Pulmonary artery endothelial cell (primary cell): ENCODE data around the gene CORIN. TPM values are rescaled to one million over a fixed set of nuclear protein-coding genes. Genes with fewer than 3 reads are reported as not detected.
"Not testable (repeated sequence)": the region's sequence is repeated elsewhere in the genome, so short reads cannot be mapped to it uniquely, and the experiment has no call there.

Experiments
- DNase-seq: peaks from one replicate; pipeline ENCODE4 v3.0.0-alpha.2; 2011; ENCODE audit warnings: low read depth, low spot score
- total RNA-seq: library from RNA; depleted of rRNA; stranded (reverse); fragments of >200 nt; gene quantifications from 2 replicates; pipeline ENCODE4 v1.2.3, GENCODE V29; 2014

Gene CORIN
- total RNA-seq, 1 donor from 2014 or later, result 0.07 TPM

GRCh38 chr4:47729131-47729680 lies 108.7 kb downstream of the CORIN start:
- no peak for DNase-seq

GRCh38 chr4:47721892-47722575 lies 115.8 kb downstream of the CORIN start:
- DNase-seq, result no peak

DNA sequence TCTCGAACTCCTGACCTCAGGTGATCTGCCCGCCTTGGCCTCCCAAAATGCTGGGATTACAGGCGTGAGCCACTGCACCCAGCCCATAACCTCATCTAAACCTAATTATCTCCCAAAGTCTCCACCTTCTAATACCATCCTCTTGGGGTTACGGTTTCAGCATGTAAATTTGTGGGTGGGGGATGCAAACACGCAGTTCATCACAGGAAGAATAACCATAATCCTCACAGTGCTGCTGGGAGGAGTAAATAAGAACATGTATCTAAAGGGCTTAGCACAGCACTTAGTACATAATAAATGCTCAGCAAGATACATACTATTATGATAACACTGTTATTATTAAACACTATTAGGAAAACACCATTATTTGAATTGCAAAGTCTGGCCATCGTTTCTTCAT lies 116.4 kb downstream of the CORIN start:
- DNase-seq, result no peak

DNA sequence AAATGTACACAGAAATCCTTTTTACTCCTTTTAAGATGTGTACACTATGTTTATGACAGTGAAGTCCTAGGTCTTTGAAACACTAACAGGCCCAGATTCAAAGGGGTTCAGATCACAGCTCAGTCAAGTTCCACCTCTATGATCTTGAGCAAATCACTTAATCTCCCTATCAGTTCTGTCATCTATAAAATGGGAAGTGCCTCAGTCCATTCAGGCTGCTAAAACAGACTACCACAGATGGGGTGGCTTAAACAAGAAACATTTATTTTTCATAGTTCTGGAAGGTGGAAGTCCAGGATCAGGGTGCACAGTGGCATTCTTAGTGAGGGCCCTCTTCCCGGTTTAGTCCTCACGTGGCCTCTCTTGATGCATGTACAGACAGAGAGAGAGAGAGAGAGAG lies 117.1 kb downstream of the CORIN start:
- no peak for DNase-seq

DNA sequence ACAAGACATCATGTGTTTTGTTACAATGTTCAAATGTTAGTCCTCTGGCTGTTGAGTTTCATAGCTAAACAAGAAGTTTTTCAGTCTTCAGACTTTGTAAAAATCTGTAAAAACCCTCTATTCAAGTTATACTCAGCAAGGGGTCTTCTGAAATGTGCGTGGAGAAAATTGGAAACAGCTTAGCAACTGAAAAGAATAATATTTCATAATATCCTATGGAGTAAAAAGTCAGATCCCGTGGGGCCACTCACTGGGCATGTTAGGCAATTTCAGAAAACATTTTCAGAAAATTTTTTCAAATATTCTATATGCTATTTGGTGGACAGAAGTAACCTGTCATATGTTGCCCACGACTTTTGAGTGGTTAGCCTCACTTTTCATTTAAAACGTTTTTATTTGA lies 118.3 kb downstream of the CORIN start:
- no peak for DNase-seq

- DNase-seq, result no peak
Measured at GRCh38 chr4:47718696-47719095, 119.2 kb downstream of the CORIN start.

DNA sequence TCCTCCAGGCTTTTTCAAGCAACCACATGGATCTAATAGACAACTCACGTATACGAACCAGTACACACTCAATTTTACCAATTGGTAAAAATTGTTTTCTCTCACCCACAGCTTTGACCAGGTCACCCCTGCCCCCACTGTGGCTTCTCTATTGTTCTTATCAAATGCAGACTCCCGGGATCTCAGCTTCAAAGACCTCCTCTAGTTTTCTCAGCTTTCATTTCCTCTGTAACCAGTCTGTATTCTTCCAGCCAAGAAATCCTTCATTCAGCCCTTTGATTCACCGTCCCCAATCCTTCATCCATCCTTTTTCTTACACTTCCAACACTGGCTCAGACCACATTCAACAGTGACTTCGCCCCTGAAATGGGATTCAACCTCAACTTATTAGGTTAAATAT lies 120.7 kb downstream of the CORIN start:
- DNase-seq, result no peak

- DNase-seq, result no peak
Measured at GRCh38 chr4:47715716-47716416, 122.0 kb downstream of the CORIN start.

- no peak for DNase-seq
Measured at GRCh38 chr4:47714269-47714668, 123.6 kb downstream of the CORIN start.

- DNase-seq, result no peak
Measured at GRCh38 chr4:47713129-47713834, 124.6 kb downstream of the CORIN start.

DNA sequence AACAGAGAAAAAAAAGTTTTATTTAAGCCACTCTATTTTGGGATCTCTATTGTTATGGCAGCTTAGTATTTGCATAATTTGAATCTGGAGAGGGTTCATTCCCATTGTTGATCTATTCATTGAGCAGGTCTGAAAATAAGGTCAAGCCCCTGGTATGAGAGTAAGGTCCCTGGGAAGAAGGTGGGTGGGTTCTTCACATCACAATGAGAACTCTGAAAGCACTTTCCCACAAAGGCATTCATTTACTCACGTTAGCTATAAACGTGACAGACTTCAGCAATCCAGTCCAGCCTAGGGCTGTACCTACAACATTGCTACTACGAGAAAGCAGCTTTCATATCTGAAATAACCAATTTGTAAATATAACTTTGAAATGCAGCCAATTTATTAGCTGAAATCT lies 126.2 kb downstream of the CORIN start:
- no peak for DNase-seq

- DNase-seq, result no peak
Measured at GRCh38 chr4:47711183-47711582, 126.7 kb downstream of the CORIN start.

GRCh38 chr4:47706352-47706751 lies 131.5 kb downstream of the CORIN start:
- not testable (repeated sequence) for DNase-seq

DNA sequence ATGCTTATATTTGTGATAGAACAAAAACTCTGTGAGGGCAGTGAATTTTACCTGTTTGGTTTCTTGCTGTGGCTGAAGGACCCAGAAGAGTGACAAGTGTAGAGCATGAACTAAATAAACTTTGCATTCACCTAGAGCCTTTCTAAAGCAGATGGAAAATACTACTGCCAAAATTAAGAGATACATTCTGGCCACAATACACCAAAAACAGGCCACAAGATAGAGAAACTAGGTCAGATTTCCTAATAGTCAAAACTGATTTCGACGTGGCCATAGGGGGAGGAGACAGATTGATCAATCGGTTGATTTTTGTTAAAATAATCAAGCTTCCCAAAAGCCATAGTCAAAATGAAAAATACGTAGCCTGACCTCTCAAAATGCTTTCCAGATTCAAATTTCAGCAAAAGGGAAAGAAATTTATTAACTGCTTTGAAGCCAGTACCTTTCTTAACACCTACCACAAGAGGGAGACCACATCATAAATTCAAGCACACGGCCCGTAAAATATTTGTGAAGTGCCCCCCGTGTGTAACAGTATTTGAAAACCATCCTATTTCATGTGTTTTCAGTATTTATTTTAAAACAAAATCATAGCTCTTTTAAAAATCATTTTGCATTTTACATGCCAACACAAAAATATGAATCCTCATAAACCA lies 132.4 kb downstream of the CORIN start:
- no peak for DNase-seq

DNA sequence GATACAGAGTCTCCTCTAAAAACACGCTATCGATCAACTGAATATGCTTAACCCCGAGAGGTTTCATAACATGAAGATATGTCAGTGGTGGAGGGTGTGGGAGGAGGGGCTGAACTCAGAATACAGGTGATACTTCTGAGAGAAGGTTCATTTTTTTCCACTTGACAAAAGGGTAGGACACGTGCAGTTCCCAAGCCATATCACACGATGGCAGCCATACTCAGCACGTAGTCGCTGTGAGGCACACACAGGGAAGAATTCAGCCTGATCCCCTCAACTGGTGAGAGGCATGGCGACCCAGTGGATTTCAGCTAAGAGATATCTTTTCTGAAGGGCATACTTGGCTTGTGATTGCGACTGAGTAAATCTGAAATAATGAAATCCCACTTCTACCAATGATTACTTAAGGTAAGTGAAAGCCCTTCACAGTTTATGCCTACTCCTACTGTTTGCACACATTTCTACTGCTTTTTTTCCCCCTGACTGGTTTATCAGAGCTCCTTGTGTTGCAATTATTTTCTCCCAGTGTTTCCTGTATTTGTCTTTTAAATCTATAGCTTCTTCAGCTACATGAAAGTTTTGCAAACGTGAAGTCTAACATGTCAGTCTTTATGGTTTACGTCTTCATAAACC lies 133.1 kb downstream of the CORIN start:
- DNase-seq, result no peak

DNA sequence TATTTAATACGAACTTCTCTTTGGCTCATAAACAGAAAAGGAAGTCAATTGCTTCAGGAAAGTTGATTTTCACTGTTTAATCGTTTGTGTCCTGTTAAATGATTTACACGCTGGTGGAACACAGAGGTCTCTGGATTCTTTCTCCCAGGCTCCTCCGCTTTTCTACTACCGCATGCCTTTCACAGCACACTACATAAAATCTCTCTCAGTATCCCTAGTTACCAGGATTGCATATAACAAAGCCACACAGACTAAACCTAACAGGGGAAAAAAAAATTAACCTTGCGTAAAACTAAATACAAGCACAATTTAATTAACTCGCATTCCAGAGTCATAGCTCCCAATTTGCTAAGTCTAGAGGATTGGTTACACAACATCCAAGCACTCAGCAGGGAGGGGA lies 133.9 kb downstream of the CORIN start:
- no peak for DNase-seq

DNA sequence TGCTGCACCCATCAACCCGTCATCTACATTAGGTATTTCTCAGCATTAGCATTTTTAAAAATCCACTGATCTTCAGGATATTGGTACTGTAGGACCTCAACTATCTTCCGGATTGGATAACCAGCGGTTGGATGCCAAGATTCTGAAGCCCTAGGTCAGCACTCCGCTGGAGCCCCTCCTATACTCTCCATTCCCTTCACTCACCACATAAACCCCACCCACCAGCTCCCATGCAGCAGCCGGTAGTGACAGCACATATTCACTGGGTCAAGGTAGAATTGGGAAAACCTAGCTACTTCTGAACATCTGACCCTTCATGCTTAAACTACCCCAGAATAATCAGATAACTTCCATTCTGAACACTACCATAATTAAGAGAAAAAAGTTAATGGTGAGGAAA lies 134.9 kb downstream of the CORIN start:
- DNase-seq, result no peak

GRCh38 chr4:47701286-47701685 lies 136.6 kb downstream of the CORIN start:
- DNase-seq, result no peak

GRCh38 chr4:47698837-47699236 lies 139.0 kb downstream of the CORIN start:
- no peak for DNase-seq

DNA sequence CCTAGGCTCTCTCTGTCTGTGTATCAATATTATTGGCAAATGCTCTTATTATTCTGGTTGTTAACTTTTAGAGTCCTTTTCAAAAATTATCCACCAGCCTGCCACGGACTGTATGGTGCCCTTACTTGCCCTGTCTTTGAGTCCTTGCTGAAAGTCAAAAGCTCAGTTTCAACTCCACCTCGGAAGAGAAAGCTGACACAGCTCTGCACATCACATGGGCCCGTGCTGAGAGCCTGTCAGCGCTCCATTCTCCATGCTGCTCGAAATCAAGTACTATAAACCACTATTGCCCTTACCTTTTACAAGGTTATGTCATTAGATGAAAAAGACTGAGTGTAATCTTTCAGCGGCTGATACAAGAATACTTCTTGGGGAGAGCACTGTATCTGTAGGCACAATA lies 141.0 kb downstream of the CORIN start:
- DNase-seq, result no peak

GRCh38 chr4:47695260-47695659 lies 142.6 kb downstream of the CORIN start:
- no peak for DNase-seq
